A673 (cell line): ENCODE results near the gene TBX18. TPM values are rescaled to one million over a fixed set of nuclear protein-coding genes. Genes with fewer than 3 reads are reported as not detected.

Experiments used
- BruUV-seq: library from RNA; stranded (reverse); fragments of 400-500 nt; replicated peaks from 2 replicates; lab custom pipeline; 2021; lab: Mats Ljungman, UMichigan
- CTCF ChIA-PET: fragments of 300-600 bp; sonication (Branson Sonifier 250); formaldehyde crosslinking; loops from one replicate; lab custom pipeline; 2022; ENCODE audit warnings: antibody characterized with exemption; lab: Charles Lee
- POLR2A ChIA-PET: fragments of 300-600 bp; sonication (Branson Sonifier 250); formaldehyde crosslinking; loops from one replicate; lab custom pipeline; 2022; ENCODE audit warnings: antibody characterized with exemption; ENCODE audit not compliant: low non-redundant PET; lab: Charles Lee
- DNase-seq: peaks from one replicate; pipeline ENCODE4 v3.0.0-alpha.2; 2015; ENCODE audit warnings: low spot score
- H3K27ac ChIP-seq: fragments of 200-600 bp; sonication (generic); 2 replicates; pipeline ENCODE4 v1.5.1; 2016; ENCODE audit warnings: mixed run types, low read depth, mild to moderate bottlenecking, mixed read lengths, antibody characterized with exemption, low read length; ENCODE audit not compliant: poor library complexity, severe bottlenecking
- H3K27me3 ChIP-seq: fragments of 200-600 bp; sonication (generic); replicated peaks from 2 replicates; pipeline ENCODE4 v1.6.1; 2017; ENCODE audit warnings: mixed run types, low read depth, mild to moderate bottlenecking, mixed read lengths, antibody characterized with exemption, low read length; ENCODE audit not compliant: insufficient read depth, poor library complexity
- H3K36me3 ChIP-seq: fragments of 200-600 bp; sonication (generic); 2 replicates; pipeline ENCODE4 v1.6.1; 2016; ENCODE audit warnings: mixed run types, mild to moderate bottlenecking, mixed read lengths, antibody characterized with exemption, low read length; ENCODE audit not compliant: insufficient read depth, poor library complexity, severe bottlenecking
- H3K4me1 ChIP-seq: fragments of 200-600 bp; sonication (generic); 2 replicates; pipeline ENCODE4 v1.6.1; 2017; ENCODE audit warnings: mixed run types, mild to moderate bottlenecking, mixed read lengths, antibody characterized with exemption, low read length; ENCODE audit not compliant: insufficient read depth, poor library complexity, severe bottlenecking
- H3K4me3 ChIP-seq: fragments of 200-600 bp; sonication (generic); 2 replicates; pipeline ENCODE4 v1.5.1; 2016; ENCODE audit warnings: low read depth, mixed run types, mild to moderate bottlenecking, mixed read lengths, low read length; ENCODE audit not compliant: poor library complexity, severe bottlenecking
- H3K9me3 ChIP-seq: fragments of 200-600 bp; sonication (generic); 2 replicates; pipeline ENCODE4 v1.6.1; 2016; ENCODE audit warnings: mixed run types, low read depth, mild to moderate bottlenecking, mixed read lengths, antibody characterized with exemption, low read length; ENCODE audit not compliant: poor library complexity, severe bottlenecking
- EZH2 ChIP-seq: fragments of 200-600 bp; sonication (generic); IDR thresholded peaks from 2 replicates; pipeline ENCODE4 v1.6.1; 2017; ENCODE audit warnings: borderline replicate concordance, low read depth, mild to moderate bottlenecking, mixed read lengths, antibody characterized with exemption, low read length; ENCODE audit not compliant: poor library complexity, severe bottlenecking
- intact Hi-C: fragments of 100-400 bp; cut with micrococcal nuclease; formaldehyde crosslinking; loops from one replicate; pipeline ENCODE4 v1.10.0; 2022; ENCODE audit not compliant: unreplicated experiment
- total RNA-seq: library from RNA; stranded (reverse); gene quantifications from 2 replicates; pipeline ENCODE4 v1.2.3, GENCODE V29; 2021
- TF ChIP-seq, protein P1 (sequence below): fragments of 300-800, 200-600 bp; sonication (generic); conservative IDR thresholded peaks from 2 replicates; pipeline ENCODE4 v1.5.1; 2017; ENCODE audit warnings: low read depth, mild to moderate bottlenecking, antibody characterized with exemption, low read length, moderate library complexity, mixed read lengths

Gene TBX18
- total RNA-seq, 1 experiment from 2014 or later = 16.0 TPM

- TF ChIP-seq, protein P1, sequence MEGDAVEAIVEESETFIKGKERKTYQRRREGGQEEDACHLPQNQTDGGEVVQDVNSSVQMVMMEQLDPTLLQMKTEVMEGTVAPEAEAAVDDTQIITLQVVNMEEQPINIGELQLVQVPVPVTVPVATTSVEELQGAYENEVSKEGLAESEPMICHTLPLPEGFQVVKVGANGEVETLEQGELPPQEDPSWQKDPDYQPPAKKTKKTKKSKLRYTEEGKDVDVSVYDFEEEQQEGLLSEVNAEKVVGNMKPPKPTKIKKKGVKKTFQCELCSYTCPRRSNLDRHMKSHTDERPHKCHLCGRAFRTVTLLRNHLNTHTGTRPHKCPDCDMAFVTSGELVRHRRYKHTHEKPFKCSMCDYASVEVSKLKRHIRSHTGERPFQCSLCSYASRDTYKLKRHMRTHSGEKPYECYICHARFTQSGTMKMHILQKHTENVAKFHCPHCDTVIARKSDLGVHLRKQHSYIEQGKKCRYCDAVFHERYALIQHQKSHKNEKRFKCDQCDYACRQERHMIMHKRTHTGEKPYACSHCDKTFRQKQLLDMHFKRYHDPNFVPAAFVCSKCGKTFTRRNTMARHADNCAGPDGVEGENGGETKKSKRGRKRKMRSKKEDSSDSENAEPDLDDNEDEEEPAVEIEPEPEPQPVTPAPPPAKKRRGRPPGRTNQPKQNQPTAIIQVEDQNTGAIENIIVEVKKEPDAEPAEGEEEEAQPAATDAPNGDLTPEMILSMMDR = no peak
- no peak for TF ChIP-seq EZH2
- ChIA-PET CTCF (interaction anchor here (1.0 kb wide), 1 partner anchor 548 kb away, joined by 4 read pairs; the partner anchor contains the start of gene CEP162), POLR2A (no interaction called here)
- H3K4me3 ChIP-seq = no peak overlapping the region
- no peak for DNase-seq
- H3K36me3 ChIP-seq = no peaks in the 10 kb centered on the region
- no peaks in the 10 kb centered on the region for H3K9me3 ChIP-seq
- H3K4me1 ChIP-seq = no peaks in the 10 kb centered on the region
- H3K27ac ChIP-seq = no peak overlapping the region
- peaks cover 42% of the 10 kb centered on the region for H3K27me3 ChIP-seq
- intact Hi-C loops = loop anchor here (10.0 kb wide), 2 partner anchors 349 to 911 kb away; no protein-coding TSS in a partner anchor
- no TSS peak for BruUV-seq
These were observed 11.4 kb upstream of the TBX18 start for GRCh38 chr6:84775751-84776150.

DNA sequence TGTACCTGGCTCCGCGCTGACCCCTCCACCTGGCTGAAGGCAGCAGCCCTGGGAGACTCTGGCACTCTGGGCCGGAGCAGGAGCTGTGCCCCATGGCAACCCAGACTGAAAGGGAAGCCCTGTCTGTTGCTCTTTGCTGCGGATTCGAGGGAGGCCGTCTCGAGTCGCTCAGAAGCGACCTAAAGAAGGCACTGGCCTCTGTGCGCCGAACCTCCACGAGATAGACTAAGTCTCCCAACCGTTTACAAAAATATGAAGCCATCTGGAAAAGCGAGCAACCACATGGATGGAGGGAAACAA, 10.5 kb upstream of the TBX18 start:
- Histone ChIP-seq H3K27me3 (peaks cover 49% of the 10 kb centered on the region), H3K36me3 (no peaks in the 10 kb centered on the region), H3K27ac (no peak overlapping the region), H3K9me3 (no peaks in the 10 kb centered on the region), H3K4me3 (peak overlapping the region; percentile 60), H3K4me1 (no peaks in the 10 kb centered on the region)
- DNase-seq = no peak
- intact Hi-C loops = loop anchor here (5.0 to 10.0 kb wide), 3 partner anchors 192 to 910 kb away; no protein-coding TSS in a partner anchor
- CTCF ChIA-PET = interaction anchor here (0.7 to 1.0 kb wide), 2 partner anchors 98 to 547 kb away, joined by 3 to 4 read pairs; partner anchors contain the start of gene CEP162
- TF ChIP-seq, protein P1 = no peak
- TF ChIP-seq EZH2 = no peak
- BruUV-seq = no TSS peak
- POLR2A ChIA-PET = no interaction called here

GRCh38 chr6:84774157-84774984, 10.0 kb upstream of the TBX18 start:
- Histone ChIP-seq H3K4me3 (peak overlapping the region; percentile 60), H3K27ac (peak overlapping the region; percentile 73), H3K9me3 (no peaks in the 10 kb centered on the region), H3K36me3 (no peaks in the 10 kb centered on the region), H3K27me3 (peaks cover 54% of the 10 kb centered on the region), H3K4me1 (no peaks in the 10 kb centered on the region)
- intact Hi-C loops = loop anchor here (5.0 to 10.0 kb wide), 3 partner anchors 193 to 910 kb away; no protein-coding TSS in a partner anchor
- peak; percentile 73 for DNase-seq
- no TSS peak for BruUV-seq
- POLR2A ChIA-PET = no interaction called here
- TF ChIP-seq EZH2 = no peak
- TF ChIP-seq, protein P1 = peak; percentile 63; the same call in 1 of the 2 replicates
- CTCF ChIA-PET = interaction anchor here (0.7 to 1.6 kb wide), 5 partner anchors 12 to 547 kb away, joined by 3 to 4 read pairs (median 3); partner anchors contain the start of gene CEP162
